Transverse colon (tissue), 4 donors: Measurements from ENCODE around the gene PDE4B. TPM values are rescaled to one million over a fixed set of nuclear protein-coding genes. Genes with fewer than 3 reads are reported as not detected.

ENCODE experiments used
- DNase-seq: peaks from one replicate; pipeline ENCODE4 v3.0.0-alpha.2; 2019
- H3K27ac ChIP-seq, 4 donors: fragments of 200-600 bp; sonication (generic); 2 replicates each; pipeline ENCODE4 v1.5.1; 2016 to 2018; ENCODE audit warnings: inconsistent platforms in 4 of 4
- H3K27me3 ChIP-seq: fragments of 200-600 bp; sonication (generic); 2 replicates; pipeline ENCODE4 v1.5.1; 2017; ENCODE audit warnings: inconsistent platforms
- H3K36me3 ChIP-seq, 4 donors: fragments of 200-600 bp; sonication (generic); 2 replicates each; pipeline ENCODE4 v1.5.1; 2017 to 2019; ENCODE audit warnings: inconsistent platforms in 4 of 4
- H3K4me1 ChIP-seq, 4 donors: fragments of 200-600 bp; sonication (generic); 2 replicates each; pipeline ENCODE4 v1.5.1; 2017 to 2020; ENCODE audit warnings: inconsistent platforms in 4 of 4
- H3K4me3 ChIP-seq, 4 donors: fragments of 200-600 bp; sonication (generic); 1 replicate in 1 of 4; 2 replicates in 3 of 4; pipeline versions ENCODE4 v1.5.1 to v1.6.1; 2017 to 2019; ENCODE audit warnings: inconsistent platforms in 4 of 4
- H3K9me3 ChIP-seq, 2 donors: fragments of 200-600 bp; sonication (generic); 2 replicates each; pipeline ENCODE4 v1.5.1; 2017 to 2019; ENCODE audit warnings: inconsistent platforms in 2 of 2
- EP300 ChIP-seq: sonication (generic); formaldehyde crosslinking; IDR thresholded peaks from one replicate; pipeline ENCODE4 v1.6.1; 2017; ENCODE audit warnings: antibody characterized with exemption, low read depth
- POLR2A ChIP-seq: fragments of 450-650 bp; IDR thresholded peaks from one replicate; pipeline ENCODE4 v1.6.1; 2016; ENCODE audit warnings: antibody characterized with exemption, mild to moderate bottlenecking, moderate library complexity
- POLR2AphosphoS5 ChIP-seq, 3 donors: sonication (generic); formaldehyde crosslinking; IDR thresholded peaks; one replicate each; pipeline ENCODE4 v1.6.1; 2016; ENCODE audit warnings: antibody characterized with exemption in 3 of 3
- WGBS, 2 donors: methylation state at CpG; one replicate each; pipeline ENCODE4 v1.1.5; 2018; ENCODE audit warnings: low coverage in 1 of 2; 5-methylcytosine and 5-hydroxymethylcytosine counted together
- in situ Hi-C, 4 donors: fragments of 200-750 bp; cut with MboI; loops; one replicate each; pipeline versions ENCODE4 v1.15.0 to v1.15.1; 2017; ENCODE audit warnings: low sequenced_read_pairs in 3 of 4, low pct_ligation_motif_present in 1 of 4, low pct_unique_long_range_greater_than_20kb in 1 of 4
- intact Hi-C: fragments of 100-400 bp; cut with DNase I; formaldehyde crosslinking; loops from one replicate; pipeline ENCODE4 v1.15.1; 2023; ENCODE audit warnings: low total_unique reads
- total RNA-seq, 4 donors: library from RNA; depleted of rRNA; stranded (reverse); fragments of >200 nt; gene quantifications; one replicate each; pipeline ENCODE4 v1.1.0, GENCODE V29; 2016
- TF ChIP-seq, protein P1 (sequence below), 5 experiments: fragments of 200-600 bp in 3 of 5; fragments of 450-650 bp in 2 of 5; sonication (generic) in 3 of 5; IDR thresholded peaks; 1 replicate in 2 of 5; 2 replicates in 3 of 5; pipeline ENCODE4 v1.5.1; 2016 to 2017; ENCODE audit warnings: antibody characterized with exemption in 5 of 5, inconsistent platforms in 3 of 5, mild to moderate bottlenecking in 2 of 5, moderate library complexity in 1 of 5

Gene PDE4B
- total RNA-seq, 4 donors from 2014 or later: 4.5 to 14.8 (median 6.5) TPM

DNA sequence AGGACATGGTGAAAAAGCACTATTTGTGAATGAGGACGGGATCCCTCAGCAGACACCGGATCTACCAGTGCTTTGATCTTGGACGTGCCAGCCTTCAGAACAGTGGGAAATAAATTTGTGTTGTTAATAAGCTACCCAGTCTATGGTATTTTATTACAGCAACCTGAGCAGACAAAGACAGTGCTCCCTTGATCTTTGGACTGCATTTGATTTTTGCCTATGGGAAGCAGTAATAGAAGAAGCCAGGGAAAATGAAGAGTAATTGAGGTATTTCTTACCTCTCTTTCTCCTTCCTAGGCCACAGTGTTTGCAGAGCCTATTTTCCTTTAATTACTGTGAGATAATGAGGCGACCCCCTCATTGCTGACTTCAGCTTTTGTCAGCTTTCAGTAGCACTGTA lies 87.9 kb downstream of the PDE4B start:
- Histone ChIP-seq H3K4me3 (no peak overlapping the region), H3K36me3 (no peaks in the 10 kb centered on the region), H3K27me3 (no peaks in the 10 kb centered on the region), H3K27ac (no peak overlapping the region), H3K9me3 (peaks cover 0 to 10% of the 10 kb centered on the region in 2 donors), H3K4me1 (no peaks in the 10 kb centered on the region)
- intact Hi-C loops (no loop called here), in situ Hi-C loops (no loop called here)
- TF ChIP-seq, protein P1, sequence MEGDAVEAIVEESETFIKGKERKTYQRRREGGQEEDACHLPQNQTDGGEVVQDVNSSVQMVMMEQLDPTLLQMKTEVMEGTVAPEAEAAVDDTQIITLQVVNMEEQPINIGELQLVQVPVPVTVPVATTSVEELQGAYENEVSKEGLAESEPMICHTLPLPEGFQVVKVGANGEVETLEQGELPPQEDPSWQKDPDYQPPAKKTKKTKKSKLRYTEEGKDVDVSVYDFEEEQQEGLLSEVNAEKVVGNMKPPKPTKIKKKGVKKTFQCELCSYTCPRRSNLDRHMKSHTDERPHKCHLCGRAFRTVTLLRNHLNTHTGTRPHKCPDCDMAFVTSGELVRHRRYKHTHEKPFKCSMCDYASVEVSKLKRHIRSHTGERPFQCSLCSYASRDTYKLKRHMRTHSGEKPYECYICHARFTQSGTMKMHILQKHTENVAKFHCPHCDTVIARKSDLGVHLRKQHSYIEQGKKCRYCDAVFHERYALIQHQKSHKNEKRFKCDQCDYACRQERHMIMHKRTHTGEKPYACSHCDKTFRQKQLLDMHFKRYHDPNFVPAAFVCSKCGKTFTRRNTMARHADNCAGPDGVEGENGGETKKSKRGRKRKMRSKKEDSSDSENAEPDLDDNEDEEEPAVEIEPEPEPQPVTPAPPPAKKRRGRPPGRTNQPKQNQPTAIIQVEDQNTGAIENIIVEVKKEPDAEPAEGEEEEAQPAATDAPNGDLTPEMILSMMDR (IDR thresholded peaks at IDR 0.05): no peak
- TF ChIP-seq POLR2AphosphoS5 (IDR thresholded peaks at IDR 0.05): no peak
- no peak for TF ChIP-seq EP300
- no peak for TF ChIP-seq POLR2A
- no peak for DNase-seq
- 35 to 39% methylated on average over 2 to 4 of the region's 4 CpGs for WGBS, 2 donors

DNA sequence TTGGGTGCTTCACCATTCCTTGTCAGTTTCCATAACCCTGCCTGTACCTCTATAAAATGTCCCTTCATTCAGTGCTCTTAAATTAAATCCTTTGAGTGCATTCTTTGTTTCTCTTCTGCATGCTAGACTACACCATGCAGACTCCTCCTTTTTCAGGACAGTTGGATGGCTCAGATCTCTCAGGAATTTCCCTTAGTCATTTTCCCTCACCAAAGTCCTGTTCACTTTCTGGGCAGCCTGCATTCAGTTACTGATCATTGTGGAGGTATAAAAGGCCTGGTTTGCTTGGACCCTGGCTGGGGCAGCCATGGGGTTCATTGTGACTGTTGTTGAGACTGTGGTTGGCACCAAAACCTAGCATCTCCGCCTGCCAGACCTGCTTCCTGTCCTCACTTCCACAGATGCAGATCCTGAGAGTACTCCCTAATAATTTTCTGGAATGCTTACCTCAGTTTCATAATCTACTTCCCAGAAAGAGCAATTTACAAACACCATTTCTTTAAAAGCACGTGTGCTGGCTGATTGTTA lies 88.4 kb downstream of the PDE4B start:
- no peak overlapping the region for H3K4me3 ChIP-seq
- no peak overlapping the region for H3K27ac ChIP-seq
- TF ChIP-seq, protein P1 (IDR thresholded peaks at IDR 0.05): no peak
- no peak for TF ChIP-seq EP300
- TF ChIP-seq POLR2AphosphoS5 (IDR thresholded peaks at IDR 0.05): no peak
- H3K36me3 ChIP-seq: no peaks in the 10 kb centered on the region
- no peaks in the 10 kb centered on the region for H3K4me1 ChIP-seq
- WGBS, 2 donors: 65 to 67% methylated on average over 1 to 2 of the region's 2 CpGs
- intact Hi-C loops: no loop called here
- peaks cover 0 to 9% of the 10 kb centered on the region in 2 donors for H3K9me3 ChIP-seq
- H3K27me3 ChIP-seq: no peaks in the 10 kb centered on the region
- DNase-seq: no peak
- in situ Hi-C loops: no loop called here

GRCh38 chr1:65882076-65882475 lies 89.4 kb downstream of the PDE4B start:
- in situ Hi-C loops (no loop called here), intact Hi-C loops (no loop called here)
- TF ChIP-seq, protein P1 (IDR thresholded peaks at IDR 0.05): no peak
- TF ChIP-seq EP300 (no peak), POLR2A (no peak), POLR2AphosphoS5 (IDR thresholded peaks at IDR 0.05) (no peak)
- Histone ChIP-seq H3K27ac (no peak overlapping the region), H3K4me3 (no peak overlapping the region), H3K36me3 (no peaks in the 10 kb centered on the region), H3K4me1 (no peaks in the 10 kb centered on the region), H3K9me3 (peaks cover 0 to under 1% of the 10 kb centered on the region in 2 donors), H3K27me3 (no peaks in the 10 kb centered on the region)
- WGBS, 2 donors: 68 to 80% methylated on average over 1 of the region's 1 CpG
- DNase-seq: no peak

- no peak for DNase-seq
- Histone ChIP-seq H3K4me1 (no peaks in the 10 kb centered on the region), H3K9me3 (peaks cover 0 to 3% of the 10 kb centered on the region in 2 donors), H3K27ac (no peak overlapping the region), H3K27me3 (no peaks in the 10 kb centered on the region), H3K36me3 (no peaks in the 10 kb centered on the region), H3K4me3 (no peak overlapping the region)
- intact Hi-C loops: no loop called here
- TF ChIP-seq POLR2AphosphoS5 (IDR thresholded peaks at IDR 0.05) (no peak), POLR2A (no peak), EP300 (no peak)
- TF ChIP-seq, protein P1 (IDR thresholded peaks at IDR 0.05): no peak
- in situ Hi-C loops: no loop called here
These were observed 96.7 kb downstream of the PDE4B start for GRCh38 chr1:65889441-65889840.
